GM21619 (cell line): ENCODE results near the gene VPS13D.

Source experiments
- ATAC-seq: cut with Tn5 transposase; IDR thresholded peaks from one replicate; pipeline ENCODE4 v1.9.1; 2021; ENCODE audit not compliant: unreplicated experiment

VPS13D gene

DNA sequence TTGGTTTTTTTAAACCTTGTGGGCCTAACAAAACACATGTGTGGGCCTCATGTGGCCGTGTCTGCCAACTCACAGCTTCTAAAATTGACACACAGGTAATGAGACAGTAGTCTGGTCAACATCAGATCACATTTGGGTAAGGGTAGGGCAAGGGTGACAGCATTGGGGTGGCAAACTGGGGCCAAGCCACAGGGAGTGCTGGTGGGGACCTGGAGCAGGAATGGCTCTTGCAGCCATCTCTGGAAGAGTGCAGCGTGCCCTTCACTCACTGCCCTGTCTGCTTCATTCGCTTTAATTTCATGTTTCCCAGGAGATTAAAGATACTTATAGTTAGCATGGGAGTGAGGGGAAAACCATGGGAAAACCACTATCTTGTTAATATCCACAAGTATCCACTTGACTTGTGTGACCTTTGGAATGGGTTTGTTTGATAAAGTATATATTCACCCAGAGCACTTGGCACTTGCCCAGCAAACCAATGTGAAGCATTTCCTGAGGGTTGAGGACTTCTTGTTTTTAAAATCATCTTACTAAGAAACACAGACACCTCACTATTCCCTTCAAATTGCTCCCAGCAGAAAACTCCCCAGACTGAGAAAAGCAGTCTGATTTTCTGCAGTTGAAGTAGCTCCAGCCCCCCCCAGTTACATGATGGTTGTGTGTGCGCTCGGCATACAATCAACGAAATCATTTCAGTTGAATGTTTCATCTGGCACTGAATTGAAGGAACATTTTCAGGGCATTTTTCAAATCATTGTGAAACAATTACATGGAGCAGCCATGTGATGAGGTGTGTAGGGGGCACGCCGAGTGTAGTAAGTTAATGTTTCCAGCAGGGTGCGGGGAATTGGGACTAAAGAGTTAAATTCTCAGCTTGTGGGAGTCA is 175.7 kb downstream of the VPS13D start:
- no peak for ATAC-seq

DNA sequence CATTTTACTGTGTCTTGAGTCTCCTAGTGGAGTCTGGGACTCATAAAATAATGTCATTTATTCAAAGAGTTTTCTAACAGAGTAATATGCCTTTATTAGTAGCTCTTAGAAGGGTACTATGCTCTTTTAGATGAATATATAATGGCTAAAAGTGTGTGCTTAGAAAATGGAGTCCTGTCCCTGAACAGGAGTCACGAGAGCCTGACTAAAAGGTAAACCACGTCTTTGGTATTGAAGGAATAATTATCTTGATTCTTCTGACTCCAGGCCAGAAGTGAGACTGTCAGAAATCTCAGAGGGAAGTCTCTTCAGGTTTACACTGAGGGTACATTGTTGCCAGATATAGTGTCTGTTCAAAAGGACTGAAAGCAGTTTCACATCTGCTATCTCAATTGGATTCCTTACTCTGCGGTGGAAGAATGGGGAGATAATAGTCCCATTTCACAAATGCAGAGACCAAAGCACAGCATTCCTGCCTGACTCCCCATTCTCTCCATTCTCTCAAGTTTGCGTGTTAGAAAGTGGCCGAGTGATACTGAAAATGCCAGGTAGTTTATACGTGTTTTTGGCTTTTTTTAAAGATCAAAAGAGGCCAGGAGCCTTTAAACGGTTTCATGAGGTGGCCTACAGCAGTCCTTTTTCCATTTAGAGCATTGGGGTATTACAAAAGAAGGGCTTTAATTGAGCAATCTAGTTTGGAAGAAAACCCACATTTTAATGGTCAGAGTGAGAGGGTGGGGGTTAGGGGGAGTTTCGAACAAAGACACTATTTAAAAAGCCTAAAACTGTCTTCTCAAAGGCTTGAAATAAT is 176.6 kb downstream of the VPS13D start:
- ATAC-seq: no peak

DNA sequence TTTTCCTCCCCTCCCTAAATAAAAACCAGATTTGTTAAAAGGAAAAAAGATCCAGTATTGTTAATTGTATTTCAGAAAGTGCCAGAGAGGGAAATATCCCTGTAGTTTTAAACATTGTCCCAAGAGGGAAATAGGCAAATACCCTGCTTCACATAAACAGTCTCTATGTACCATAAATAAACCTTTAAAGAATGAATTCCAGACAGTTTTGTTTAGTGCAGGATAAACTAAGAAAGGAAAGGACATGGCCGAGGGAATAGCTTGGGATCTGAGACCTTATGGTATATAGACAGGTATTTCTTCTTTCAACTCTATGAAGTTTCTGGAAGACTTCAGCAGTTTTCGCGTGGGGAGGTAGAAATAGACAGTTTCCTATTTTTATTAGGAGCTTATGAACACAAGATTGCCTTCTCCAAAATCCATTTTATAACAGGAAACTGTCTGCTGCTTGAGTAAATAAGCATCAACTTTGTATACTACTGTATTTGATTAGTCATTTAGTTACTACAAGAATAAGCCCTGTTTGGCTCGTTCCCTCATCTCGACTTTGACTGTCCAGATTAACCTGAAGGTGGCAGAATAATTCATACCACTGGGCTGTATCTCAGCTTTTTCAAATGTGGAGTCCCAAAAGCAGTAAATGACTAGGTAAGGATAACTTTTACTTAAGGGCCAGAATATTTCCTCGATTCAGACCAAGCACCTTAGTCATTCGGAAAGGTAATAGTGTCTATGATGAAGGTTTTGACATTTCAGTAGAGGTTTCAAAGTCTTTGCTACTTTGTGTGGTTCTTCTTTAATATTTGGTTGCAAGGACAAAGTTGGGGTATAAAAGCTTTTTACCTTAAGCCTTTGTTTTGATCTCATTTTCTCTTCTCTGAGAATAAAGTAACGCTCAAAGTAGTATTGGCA is 177.5 kb downstream of the VPS13D start:
- ATAC-seq: no peak

DNA sequence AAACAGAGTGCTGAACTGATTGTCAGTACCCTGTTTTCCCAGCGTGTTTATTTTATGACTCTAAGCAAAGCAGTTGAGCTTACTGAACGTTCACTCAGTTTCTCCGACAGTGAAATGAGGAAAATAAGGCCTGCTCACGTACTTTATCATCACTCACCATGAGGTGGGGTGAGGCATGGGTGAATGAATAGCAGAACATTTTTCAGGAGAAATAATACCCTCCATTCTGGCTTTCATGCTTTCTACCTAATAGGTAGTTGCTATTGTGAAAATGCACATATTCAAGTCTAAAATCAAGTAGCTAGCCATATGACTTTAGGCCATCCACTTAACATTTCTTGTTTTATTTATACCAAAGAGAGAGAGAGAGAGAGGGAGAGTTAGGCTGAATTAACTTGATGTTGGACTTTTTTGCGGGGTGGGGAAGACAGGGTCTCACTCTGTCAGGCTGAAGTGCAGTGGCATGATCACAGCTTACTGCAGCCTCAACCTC is 178.2 kb downstream of the VPS13D start:
- no peak for ATAC-seq

DNA sequence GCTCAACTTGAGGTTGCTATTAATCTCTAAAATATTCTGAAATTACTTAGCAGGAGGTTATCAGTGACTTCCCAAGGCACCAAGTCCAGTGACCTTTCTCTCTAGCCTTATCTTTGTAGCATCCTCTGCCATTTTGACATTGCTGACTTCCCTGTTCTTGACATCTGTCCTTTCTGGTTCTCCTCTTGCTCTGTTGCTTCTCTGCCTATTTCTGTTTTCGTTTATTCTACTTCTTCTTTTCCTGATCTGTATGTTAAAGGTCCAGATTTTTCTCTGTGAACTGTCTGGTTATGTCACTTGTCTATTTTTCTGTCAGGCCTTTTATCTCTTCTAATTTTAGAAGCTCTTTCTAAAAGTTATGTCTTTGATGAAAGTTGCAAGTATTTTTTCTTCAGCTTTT is 178.8 kb downstream of the VPS13D start:
- no peak for ATAC-seq

DNA sequence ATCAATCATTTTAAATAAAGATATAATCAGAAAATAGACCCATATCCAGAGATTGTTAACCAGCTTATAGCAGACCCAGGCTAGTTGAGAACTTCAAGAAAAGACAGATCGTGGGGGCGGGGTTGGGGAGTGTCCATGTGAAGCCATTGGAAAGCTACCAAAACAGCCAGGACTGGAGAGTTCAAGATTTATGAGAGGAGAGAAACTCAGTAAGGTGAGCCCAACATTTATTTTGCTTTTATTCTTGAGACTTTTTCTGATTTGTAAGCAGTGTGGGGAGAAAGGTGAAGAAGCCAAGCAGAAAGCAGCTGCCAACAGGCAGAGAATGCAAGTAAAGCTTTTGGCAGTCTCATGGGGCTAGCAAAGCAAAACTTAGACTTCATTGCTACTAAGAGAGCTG is 179.9 kb downstream of the VPS13D start:
- ATAC-seq: no peak

DNA sequence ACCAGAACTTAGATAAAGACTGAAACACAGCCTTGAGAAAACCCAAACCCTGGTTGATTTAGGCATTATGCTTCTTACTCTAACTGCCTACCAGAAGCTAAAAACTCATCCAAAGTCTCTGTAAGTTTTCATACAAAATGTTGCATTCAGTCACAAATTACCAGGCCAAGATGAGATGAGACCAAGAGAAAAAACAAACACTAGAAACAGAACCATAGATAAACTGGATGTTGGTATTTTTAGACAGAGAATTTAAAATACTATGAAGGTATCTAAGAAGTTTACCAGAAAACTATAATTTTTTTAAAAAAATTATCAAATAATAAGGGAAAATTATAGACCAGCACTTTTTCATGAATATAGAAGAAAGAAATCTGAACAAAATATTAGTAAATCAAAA is 180.5 kb downstream of the VPS13D start:
- ATAC-seq: no peak

DNA sequence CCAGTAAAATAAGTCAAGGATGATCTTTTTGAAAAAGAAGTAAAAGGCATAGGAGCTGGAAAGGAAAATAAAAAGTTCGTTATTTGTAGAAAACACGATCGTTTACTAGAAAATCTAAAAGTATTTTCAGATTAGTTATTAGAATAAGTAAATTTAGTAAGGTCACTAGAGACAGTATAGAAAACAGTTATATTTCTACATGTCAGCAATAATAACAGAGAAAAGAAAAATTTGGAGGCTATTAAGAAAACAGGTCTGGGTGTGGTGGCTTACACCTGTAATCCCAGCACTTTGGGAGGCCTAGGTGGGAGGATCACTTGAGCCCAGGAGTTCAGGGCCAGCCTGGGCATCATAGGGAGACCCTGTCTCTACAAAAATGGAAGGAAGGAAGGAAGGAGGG is 181.3 kb downstream of the VPS13D start:
- no peak for ATAC-seq

DNA sequence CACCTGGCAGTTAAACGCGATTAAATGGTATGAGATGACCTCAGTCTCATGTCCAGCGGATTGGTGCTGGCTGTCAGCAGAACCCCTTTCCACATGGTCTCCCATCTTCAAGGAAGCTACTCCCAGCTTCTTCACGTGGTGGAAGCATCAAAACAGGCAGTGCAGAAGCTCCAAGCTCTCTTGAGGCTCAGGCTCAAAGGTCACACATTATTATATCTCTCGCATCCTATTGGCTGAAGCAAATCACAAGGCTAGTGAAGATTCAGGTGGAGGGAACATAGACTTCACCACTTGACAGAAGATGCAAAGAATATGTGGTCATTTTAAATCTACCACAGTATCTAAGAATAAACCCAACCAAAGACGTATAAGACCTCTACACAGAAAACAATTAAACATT is 181.9 kb downstream of the VPS13D start:
- no peak for ATAC-seq

DNA sequence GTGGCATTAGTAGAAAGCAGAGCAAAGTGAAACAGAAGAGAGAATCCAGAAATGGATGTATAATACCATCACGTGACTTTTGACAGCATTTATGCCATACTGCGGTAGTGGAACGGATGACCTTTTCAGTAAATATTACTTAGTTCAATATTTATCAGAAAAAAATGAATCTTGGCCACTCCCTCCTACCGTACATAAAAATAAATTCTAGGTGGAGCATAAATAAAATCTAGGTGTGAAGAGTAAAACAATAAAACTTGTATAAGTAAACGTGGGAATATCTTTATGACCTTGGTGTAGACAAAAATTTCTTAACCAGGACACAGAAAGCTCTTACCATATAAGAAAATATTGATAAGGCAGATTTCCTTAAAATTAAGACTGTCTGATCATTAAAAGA is 182.6 kb downstream of the VPS13D start:
- no peak for ATAC-seq

DNA sequence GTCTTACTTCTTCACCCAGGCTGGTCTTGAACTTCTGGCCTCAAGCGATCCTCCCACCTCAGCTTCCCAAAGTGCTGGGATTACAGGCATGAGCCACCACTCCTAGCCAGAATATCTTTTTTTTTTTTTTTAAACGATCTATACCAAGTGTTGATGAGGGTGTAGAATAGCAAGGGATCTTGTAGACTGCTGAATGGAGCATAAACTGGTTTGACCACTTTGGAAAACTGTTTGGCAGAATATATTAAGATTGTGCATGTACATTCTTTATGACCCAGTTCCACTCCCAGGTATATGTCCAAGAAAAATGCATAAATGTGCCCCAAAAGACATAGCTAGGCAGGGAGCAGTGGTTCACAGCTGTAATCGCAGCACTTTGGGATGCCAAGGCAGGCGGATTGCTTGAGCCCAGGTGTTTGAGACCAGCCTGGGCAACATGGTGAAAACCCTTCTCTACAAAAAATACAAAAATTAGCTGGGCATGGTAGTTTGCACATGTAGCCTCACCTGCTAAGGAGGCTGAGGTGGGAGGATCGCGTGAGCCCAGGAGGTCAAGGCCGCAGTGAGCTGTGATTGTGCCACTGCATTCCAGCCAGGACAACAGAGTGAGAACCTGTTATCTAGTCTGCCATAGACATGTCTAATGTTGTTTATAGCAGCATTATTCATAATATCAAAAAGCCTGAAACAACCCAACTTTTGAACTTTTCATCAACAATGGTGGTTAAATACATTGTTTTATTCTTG is 184.0 kb downstream of the VPS13D start:
- ATAC-seq: no peak

DNA sequence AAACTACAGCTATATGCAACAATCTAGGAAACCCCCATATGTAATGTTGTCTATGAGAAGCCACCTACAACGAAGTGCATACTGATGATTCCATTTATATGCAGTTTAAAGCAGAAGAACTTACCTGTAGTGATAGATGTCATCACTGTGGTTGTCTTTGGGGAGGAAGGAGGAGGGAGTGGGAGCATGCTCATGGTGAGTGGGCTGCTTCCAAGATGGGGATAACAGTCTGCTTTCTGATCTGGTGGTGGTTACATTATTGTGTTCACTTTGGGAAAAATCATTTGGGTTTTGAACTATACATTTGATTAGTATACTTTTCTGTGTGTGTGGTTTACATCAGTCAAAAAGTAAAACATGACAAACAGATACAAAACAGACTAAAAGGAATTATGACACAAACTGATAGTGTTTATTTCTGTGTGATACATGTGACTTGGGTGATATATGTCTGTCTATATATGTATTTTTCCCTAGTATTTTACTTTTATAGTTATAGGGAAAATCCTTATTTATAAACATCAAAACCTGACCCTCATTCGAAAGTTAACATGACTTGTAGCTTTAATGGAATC is 184.7 kb downstream of the VPS13D start:
- no peak for ATAC-seq

DNA sequence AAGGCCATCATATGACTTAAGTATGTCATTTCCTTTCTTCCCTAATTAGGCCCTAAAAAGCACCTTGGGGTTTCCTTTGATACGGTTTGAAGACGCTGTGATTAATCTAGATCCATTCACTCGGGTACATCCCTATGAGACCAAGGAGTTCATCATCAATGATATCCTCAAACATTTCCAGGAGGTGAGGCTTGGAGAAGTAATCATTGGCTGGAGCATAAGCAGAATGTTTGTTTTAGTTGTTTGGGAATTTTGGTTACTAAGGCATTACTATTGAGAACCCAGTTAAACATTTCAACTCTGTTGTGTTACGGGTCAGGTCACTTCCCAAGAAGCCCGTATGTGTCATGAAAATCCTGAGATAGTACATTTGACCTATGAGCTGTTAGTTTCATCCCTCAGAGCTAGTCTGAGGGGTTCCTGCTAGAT is 185.2 kb downstream of the VPS13D start:
- ATAC-seq: no peak

DNA sequence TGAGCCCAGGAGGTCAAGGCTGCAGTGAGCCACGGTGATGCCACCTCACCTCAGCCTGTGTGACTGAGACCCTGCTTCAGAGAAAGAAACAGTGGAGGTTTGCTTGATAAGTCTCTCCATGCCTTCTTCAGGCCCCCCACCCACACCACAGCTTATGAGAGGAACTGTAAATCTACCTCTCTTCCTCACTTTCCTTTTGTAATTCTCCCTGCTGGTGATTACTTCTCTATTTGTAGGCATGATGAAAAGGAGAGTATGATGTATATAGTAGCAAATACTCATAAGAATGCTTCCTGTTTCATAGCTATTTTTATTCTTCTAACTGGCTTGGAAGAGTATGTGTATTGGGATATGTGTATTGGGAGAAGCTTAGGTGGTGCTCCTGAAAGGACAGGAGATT is 186.3 kb downstream of the VPS13D start:
- ATAC-seq: no peak

DNA sequence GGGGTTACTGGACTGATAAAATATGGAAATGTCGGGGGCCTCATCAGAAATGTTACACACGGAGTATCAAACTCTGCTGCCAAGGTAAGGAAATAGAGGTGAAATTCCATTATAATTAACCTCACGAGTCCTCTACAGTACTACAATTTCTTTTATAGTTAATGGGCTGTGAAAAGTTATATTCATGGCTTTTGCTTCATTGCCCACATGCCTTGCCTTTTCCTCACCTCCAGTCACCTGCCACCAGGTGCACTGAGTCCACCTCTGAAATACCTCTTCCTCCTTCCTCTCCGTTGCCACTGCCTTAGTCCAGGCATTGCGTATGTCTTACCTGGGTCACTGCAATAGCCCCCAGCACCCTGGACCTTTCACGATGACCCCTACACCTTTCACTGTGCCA is 186.9 kb downstream of the VPS13D start:
- no peak for ATAC-seq

DNA sequence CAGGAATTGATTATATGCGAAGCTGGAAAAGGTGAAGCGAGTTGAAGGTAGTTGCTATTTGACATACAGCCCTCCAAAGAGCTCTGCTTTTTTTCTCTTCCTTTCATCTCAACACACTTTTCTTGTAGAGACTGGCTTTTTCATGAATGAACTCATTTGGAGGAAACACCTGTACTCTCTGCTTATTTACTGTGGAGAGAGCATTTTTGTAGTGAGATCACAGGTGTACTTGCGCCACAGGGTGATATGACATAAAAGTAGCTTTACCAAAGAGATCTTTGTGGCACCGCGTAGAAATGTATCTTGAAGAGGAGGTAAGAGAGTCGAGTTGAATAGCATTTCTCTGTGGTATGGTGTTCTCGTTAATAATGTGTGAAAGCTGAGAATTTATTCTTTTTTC is 187.6 kb downstream of the VPS13D start:
- ATAC-seq: no peak

DNA sequence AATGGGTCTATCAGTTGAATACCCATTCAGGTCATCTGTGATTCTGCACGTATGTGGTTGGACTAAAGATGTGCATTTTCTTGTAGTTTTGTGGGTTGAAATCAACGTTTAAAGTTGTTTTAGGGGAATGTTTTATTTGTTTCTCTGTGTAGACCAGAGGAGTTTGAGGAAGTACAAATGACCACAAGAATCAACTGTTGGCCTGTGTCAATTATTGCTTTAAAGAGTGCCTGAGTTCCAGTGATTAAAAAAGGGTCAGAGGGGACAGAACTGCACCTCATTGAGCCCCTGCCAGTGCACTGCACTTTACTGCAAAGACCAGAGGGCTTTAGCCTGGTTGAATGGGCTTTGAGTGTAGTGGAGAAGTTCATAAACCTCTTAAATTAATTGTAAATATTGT is 190.3 kb downstream of the VPS13D start:
- no peak for ATAC-seq

DNA sequence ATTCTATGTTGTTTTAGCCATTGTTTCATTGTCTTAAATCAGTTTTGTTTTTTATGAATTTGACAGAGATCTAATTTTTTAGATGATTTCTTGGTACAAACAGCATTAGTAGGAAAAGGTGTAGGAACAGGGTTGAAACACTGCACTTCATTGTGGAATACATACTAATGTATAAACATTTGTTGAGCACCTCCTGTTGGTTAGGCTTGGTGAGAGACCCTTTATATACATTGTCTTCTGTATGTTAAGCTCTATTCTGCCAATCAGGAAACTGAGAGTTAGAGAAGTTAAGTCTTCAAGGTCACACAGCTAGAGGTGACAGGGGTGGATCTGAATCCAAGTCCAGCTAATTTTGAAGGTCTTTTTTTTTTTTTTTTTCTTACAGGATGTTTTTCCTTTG is 192.7 kb downstream of the VPS13D start:
- no peak for ATAC-seq

DNA sequence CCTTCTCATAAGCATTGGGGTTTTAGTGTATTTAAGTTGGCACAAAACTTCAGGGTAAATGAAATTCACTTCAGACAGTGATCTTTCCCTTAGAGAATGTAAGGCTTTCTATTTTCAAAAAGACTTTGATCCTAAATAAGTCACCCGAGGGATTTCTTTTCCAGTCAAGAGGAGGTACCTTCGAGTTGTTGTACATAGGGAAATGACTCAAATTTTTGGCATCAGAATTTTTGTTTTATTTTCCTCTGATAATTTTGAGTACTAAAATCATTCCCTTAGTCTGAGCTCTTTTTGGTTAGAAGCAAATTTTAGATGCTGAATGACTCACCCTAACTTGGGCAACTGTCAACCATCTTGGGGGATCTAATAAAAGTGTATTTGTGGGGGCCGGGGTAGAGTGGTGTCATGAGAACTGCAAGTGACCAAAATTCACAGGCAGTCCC is 194.3 kb downstream of the VPS13D start:
- ATAC-seq: no peak

DNA sequence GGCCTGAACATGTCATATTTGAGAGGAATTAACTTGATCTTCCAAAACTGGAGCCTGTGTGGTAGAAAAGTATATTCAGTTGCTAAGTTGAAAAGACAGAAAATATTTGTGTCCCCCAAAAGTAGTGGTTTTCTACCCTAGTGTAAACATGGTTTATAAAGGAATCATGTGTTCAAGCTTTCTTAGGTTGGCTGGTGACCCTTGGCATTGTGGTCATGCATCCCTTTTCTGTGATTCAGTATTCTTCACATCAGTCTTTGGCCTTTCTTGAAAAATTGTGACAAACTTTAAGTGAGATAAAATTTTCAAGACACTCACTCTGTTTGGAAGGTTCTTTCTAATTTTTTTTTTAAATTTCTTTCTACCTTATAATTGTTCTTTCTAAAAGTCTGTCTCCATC is 195.0 kb downstream of the VPS13D start:
- ATAC-seq: no peak
